Globus pallidus (tissue), 1 donor: ENCODE measurements around the gene PPTC7.
"Not testable (repeated sequence)": the region's sequence is repeated elsewhere in the genome, so short reads cannot be mapped to it uniquely, and the experiment has no call there.

Source experiments
- DNase-seq: peaks from one replicate; pipeline ENCODE4 v3.0.0-alpha.2; 2015; ENCODE audit warnings: low spot score

PPTC7 gene

GRCh38 chr12:110561471-110562201 is 21.5 kb downstream of the PPTC7 start:
- no peak for DNase-seq

- no peak for DNase-seq
Observed at GRCh38 chr12:110560946-110561345, 22.2 kb downstream of the PPTC7 start.

DNA sequence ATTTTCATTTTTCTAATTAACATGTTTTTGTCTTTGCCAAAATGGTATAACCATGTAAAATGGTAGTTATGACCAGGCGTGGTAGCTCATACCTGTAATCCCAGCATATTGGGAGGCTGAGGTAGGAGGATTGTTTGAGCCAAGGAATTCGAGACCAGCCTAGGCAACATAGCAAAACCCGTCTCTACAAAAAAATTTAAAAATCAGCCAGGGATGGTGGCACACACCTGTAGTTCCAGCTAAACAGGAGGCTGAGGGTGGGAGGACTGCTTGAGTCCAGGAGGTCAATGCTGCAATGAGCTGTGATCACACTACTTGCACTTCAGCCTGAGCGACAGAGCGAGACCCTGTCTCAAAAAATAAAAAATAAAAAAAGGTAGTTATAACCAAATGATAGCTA is 23.1 kb downstream of the PPTC7 start:
- no peak for DNase-seq

DNA sequence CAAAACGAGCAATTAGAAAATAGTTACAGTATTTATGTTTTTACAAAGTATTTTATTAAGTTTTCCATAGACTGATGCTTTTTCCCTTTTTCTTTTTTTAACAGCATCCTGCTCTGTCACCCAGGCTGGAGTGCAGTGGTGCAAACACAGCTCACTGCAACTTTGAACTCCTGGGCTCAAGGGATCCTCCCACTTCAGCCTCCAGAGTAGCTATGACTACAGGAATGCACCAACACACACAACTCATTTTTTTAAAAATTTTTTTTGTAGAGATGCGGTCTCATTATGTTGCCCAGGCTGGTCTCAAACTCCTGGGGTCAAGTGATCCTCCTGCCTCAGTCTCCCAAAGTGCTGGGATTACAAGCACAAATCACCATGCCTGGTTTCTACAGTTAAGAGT is 24.2 kb downstream of the PPTC7 start:
- not testable (repeated sequence) for DNase-seq

- DNase-seq, result no peak
Observed at GRCh38 chr12:110557300-110557699, 25.8 kb downstream of the PPTC7 start.

DNA sequence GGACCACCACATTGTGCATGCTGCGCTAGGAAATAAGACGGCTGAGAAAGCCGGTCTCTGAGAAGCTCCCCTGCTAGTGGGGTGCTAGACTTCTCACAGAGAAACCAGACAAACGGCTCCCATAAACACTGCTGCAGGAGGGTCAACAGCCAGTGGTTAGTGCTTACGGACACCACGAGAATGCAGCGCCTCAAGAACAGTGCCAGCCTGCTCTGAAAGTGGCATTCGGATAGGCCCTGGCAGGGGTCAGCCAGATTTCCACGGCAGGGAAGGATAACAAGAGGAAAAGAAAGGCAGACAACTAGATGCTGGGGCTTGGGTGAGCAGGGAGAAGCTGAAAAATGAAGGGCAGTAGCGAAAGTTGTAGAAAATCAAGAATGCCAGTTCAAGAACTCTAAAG is 26.4 kb downstream of the PPTC7 start:
- DNase-seq, result no peak

- no peak for DNase-seq
Observed at GRCh38 chr12:110555577-110556406, 27.3 kb downstream of the PPTC7 start.

DNA sequence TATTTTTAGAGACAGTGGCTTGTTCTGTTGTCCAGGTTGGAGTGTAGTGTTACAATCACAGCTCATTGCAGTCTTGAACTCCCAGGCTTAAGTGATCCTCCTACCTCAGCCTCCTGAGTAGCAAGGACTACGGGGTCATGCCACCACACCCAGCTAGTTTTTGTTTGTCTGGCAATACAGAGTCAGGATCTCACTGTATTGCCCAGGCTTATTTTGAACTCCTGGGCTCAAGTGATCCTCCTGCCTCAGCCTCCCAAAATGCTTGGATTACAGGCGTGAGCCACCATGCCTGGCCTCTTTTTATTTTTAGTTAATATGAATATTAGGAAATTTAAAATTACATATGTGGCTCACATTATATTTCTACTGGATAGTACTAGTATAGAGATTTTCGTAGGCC is 28.9 kb downstream of the PPTC7 start:
- DNase-seq, result no peak

DNA sequence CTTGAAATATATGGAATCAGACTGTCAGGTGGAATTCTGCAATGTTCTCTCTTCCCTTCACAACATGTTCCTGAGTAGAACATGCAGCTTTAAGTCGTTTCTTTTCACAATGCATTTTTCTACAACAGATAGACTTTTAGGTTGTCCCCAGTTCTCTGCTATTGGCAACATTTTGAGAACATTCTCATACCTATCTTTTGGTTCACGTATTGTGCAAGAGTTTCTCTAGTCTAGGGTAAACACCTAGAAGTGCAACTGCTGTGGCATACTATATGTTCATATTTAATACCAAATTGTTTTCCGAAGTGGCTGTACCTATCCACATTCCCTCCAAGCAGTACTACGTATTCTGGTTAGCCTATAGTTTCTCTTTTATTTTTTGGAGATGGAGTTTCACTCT is 32.1 kb downstream of the PPTC7 start:
- DNase-seq, result no peak

DNA sequence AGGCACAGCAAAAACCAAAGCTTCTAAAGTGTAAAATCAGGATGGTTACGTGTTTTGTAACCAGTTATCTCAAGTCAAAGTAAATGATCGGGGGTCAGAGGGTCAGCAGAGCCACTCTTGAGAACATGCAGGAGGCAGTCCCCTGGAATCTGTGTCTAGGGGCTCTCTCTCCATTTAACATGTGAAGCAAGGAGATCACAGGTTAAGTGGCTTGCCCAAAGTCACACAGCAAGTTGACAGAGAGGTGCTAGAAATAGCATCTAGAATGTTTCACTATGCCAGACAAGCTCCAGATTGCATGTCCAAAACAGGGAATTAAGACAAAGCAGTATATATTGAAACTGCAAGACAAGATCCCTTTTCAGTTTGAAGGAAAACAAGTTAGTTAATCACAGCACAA is 33.4 kb downstream of the PPTC7 start:
- no peak for DNase-seq

DNA sequence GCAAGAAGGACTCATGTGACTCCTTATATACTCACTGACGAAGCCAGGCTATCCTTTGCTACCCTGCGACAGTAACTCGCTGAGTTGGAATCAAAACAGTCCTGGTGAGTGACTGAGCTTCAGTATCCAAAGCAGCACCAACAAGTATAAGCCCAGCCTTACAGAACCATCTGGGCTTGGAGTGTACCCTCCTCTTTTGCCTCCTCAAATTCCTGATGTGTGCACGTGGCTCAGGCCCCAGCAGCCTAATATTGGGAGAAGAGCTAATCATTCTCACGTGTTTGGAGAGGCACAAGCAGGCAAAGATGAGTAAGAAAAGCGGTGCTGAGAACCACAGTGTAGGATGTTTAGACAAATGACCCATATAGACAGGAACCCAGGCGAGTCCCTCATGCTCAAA is 34.4 kb downstream of the PPTC7 start:
- no peak for DNase-seq

- no peak for DNase-seq
Observed at GRCh38 chr12:110547090-110547489, 36.0 kb downstream of the PPTC7 start.

- DNase-seq, result no peak
Observed at GRCh38 chr12:110546339-110546738, 36.8 kb downstream of the PPTC7 start.

DNA sequence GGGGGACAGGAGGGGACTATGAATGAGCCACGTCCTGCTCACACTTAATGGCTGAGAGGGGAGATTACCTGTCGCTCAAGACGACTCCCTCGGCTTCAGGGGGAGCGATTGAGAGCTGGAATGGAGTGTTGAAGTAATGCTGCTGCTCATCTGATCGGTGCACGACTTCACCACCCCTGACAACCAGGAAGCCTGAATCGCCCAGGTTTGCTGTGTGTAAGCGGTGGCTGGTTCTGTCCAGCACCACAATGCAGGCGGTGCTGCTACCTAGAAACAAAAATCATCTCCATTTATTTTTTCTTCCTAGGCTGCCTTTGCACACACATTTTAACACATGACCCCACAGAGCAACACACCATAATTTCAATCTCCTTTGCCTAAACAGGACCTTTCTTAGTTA is 37.3 kb downstream of the PPTC7 start:
- no peak for DNase-seq

DNA sequence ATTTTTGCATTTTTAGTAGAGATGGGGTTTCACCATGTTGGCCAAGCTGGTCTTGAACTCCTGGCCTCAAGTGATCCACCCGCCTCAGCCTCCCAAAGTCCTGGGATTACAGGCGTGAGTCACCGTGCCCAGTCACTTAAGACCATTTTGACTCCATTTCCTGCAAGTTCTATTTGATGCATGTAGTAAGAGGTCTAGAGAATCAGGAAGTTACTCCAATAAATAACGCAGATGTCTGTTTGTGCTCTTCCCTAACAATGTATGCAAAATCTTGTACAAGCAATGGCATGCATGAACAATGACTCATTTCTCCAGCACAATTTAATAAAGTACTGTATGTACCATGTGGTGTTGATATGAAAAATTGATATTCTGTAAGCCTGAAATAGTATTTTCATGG is 37.9 kb downstream of the PPTC7 start:
- not testable (repeated sequence) for DNase-seq

DNA sequence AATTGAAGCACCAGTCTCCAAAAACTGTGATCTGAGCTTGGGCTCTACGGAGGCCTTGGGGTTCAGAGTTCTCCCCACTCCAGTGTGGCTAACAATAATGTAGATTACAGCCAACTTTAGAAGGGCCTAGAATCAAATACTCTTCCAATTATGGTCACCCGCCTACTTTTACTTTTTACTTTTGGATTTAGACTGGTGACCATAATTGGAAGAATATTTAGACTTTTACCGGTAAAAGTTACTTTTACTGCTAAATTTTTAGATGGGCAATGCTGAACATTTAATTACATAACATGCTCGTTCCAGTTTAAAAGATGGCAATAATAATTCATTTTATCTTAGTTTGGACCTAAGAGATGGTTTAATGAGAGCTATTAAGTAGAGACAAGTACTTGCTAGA is 39.2 kb downstream of the PPTC7 start:
- no peak for DNase-seq

DNA sequence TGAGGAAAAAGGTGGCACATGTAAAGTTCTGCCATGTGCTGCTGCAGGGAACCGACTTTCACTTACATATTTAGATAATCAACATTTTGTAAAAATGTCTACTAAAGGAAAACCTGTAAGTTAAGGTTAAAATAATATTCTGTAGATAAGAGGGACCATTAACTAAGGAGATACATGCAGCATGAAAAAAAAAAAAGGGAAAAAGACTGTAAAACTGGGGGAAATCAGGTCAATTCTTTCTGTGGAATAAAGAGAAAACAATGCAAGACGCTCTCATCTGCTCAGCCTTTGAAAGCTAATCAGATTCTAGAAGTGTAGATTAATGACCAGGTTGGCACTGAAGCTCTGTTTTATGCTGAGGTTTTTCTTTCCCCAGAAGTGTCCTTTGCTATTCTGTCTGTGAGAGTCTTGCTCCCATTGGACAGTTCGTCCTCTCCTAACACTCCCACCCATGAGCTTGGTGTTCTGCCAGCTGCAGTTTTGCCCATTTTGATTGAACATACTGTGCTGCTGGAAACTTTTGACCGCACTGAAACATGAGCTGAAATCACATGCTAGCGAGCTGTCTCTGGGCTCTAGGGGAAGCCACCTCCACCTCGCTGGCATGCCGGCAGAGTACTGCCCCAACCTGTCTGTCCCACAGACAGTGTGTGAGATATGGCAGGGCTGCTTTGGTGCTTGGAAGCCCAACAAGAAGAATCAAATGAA is 39.7 kb downstream of the PPTC7 start:
- peak; percentile 31 for DNase-seq

DNA sequence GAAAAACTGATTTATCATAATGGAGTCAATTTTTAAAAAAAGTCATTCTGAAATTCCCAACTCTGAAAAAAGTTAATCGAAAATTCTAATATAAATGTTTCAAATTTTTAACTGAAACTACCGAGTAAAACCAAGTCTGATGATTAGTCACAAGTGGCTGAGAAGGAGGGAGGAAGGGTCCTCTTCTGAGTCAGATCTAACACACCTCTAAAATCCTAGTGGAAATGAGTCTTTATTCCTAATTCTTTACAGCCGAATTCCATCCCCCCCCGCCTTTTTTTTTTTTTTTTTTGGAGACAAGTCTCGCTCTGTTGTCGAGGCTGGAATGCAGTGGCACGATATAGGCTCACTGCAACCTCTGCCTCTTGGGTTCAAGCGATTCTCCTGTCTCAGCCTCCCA is 43.1 kb downstream of the PPTC7 start:
- DNase-seq, result no peak

GRCh38 chr12:110538869-110539622 is 44.1 kb downstream of the PPTC7 start:
- DNase-seq, result no peak

- DNase-seq, result no peak
Observed at GRCh38 chr12:110537605-110538409, 45.3 kb downstream of the PPTC7 start.
